ENCODE measurements around the gene KRT72. TPM values are rescaled to one million over a fixed set of nuclear protein-coding genes. Genes with fewer than 3 reads are reported as not detected.

The KRT72 gene
- total and polyA plus RNA-seq, 2 experiments from 2014 or later: not detected

GRCh38 chr12:52564582-52564981 lies 36.7 kb downstream of the KRT72 start (continued):
- TF ChIP-seq REST (IDR thresholded peaks at IDR 0.05; ENCODE audit: unreplicated experiment) (no peak), ZNF114 (CRISPR knock-in tag; IDR thresholded peaks at IDR 0.05) (no peak), POLR2AphosphoS5 (IDR thresholded peaks at IDR 0.05; ENCODE audit: low read depth) (no peak), NANOG (IDR thresholded peaks at IDR 0.05; ENCODE audit: borderline replicate concordance) (no peak), ZNF331 (CRISPR knock-in tag; IDR thresholded peaks at IDR 0.05; ENCODE audit: low read depth) (no peak), ETS1 (IDR thresholded peaks at IDR 0.05) (no peak), CREB1 (CRISPR knock-in tag; IDR thresholded peaks at IDR 0.05; ENCODE audit: low read depth) (no peak)

- no peaks in the 10 kb centered on the region for H4K20me1 ChIP-seq (replicated peaks; ENCODE audit: insufficient read depth)
- Mint-ChIP-seq H3K4me1 (no peaks in the 10 kb centered on the region; the same call in 2 of the 3 replicates), H3K27me3 (ENCODE audit: insufficient read depth, low read depth, poor library complexity) (peaks cover 14% of the 10 kb centered on the region), H3K9me3 (no peaks in the 10 kb centered on the region), H3K4me3 (no peak overlapping the region), H3K36me3 (ENCODE audit: low read depth) (no peaks in the 10 kb centered on the region), H3K27ac (no peak overlapping the region)
- H3K79me2 ChIP-seq (replicated peaks; ENCODE audit: insufficient read depth): no peaks in the 10 kb centered on the region
- H3K4me1 ChIP-seq (ENCODE audit: insufficient read depth): no peaks in the 10 kb centered on the region
- no peak for TF ChIP-seq ZNF114 (CRISPR knock-in tag; IDR thresholded peaks at IDR 0.05)
- TF ChIP-seq CTCF (conservative IDR thresholded peaks at IDR 0.05; ENCODE audit: low read depth in 2 of 2): peak; percentile 47 to 53
- no peaks in the 10 kb centered on the region for H3K27me3 ChIP-seq (ENCODE audit: insufficient read depth)
- no peaks in the 10 kb centered on the region for H3K9me2 ChIP-seq (ENCODE audit: insufficient read depth)
- H2AFZ ChIP-seq: no peak overlapping the region
- no peak overlapping the region for H3K4me3 ChIP-seq
- peak; percentile 60 for ATAC-seq
- peak; percentile 54 for DNase-seq (ENCODE audit: low spot score)
- no peak overlapping the region for H3K27ac ChIP-seq (ENCODE audit: low read depth)
- H3K4me2 ChIP-seq: no peak overlapping the region
- H3F3A ChIP-seq (replicated peaks; ENCODE audit: low read depth): no peaks in the 10 kb centered on the region
- no peaks in the 10 kb centered on the region for H3K36me3 ChIP-seq (ENCODE audit: insufficient read depth)
These were observed 39.3 kb downstream of the KRT72 start for GRCh38 chr12:52561880-52562449.

Data from GM23338 (cell line).